Stimulated activated naive B cell treated with anti-CD40 and anti-IgM and Interleukin-4, amounts not matched to agents 10 μg/mL and 1 μg/mL and 100 μg/mL, for 72 hours (primary cell): ENCODE measurements around the gene HNRNPLL.
A peak's percentile ranks its signal among the peaks of the same experiment; 100 is the strongest.

ENCODE experiments used
- ATAC-seq, 2 donors: fragments of 150-1000 bp; cut with Tn5 transposase; replicated peaks; 2 replicates each; pipeline ENCODE4 v1.10.0; 2021; ENCODE audit warnings: moderate library complexity in 1 of 2
- DNase-seq: peaks from one replicate; pipeline ENCODE4 v3.0.0; 2021
- H3K27ac Mint-ChIP-seq: one replicate; pipeline ENCODE4 v1.8.0; 2022; ENCODE audit warnings: mild to moderate bottlenecking, mixed read lengths
- H3K27me3 Mint-ChIP-seq, 2 donors: one replicate each; pipeline ENCODE4 v1.8.0; 2022; ENCODE audit warnings: mixed read lengths in 2 of 2
- H3K36me3 Mint-ChIP-seq, 2 donors: one replicate each; pipeline ENCODE4 v1.8.0; 2022; ENCODE audit warnings: mixed read lengths in 2 of 2, mild to moderate bottlenecking in 1 of 2
- H3K4me1 Mint-ChIP-seq, 2 donors: one replicate each; pipeline ENCODE4 v1.8.0; 2022; ENCODE audit warnings: mixed read lengths in 2 of 2, mild to moderate bottlenecking in 1 of 2
- H3K4me3 Mint-ChIP-seq, 2 donors: one replicate each; pipeline ENCODE4 v1.8.0; 2022; ENCODE audit warnings: mild to moderate bottlenecking in 2 of 2, mixed read lengths in 2 of 2, moderate library complexity in 1 of 2
- H3K9me3 Mint-ChIP-seq, 2 donors: one replicate each; pipeline ENCODE4 v1.8.0; 2022; ENCODE audit warnings: mixed read lengths in 2 of 2, mild to moderate bottlenecking in 1 of 2

HNRNPLL gene

GRCh38 chr2:38565333-38565732 is 37.4 kb downstream of the HNRNPLL start:
- H3K27ac Mint-ChIP-seq, result no peak overlapping the region
- no peaks in the 10 kb centered on the region for H3K4me1 Mint-ChIP-seq
- no peak overlapping the region for H3K4me3 Mint-ChIP-seq
- no peaks in the 10 kb centered on the region for H3K9me3 Mint-ChIP-seq
- ATAC-seq (no peak), DNase-seq (no peak)
- H3K36me3 Mint-ChIP-seq, result peaks cover 11 to 13% of the 10 kb centered on the region in 2 donors
- no peaks in the 10 kb centered on the region for H3K27me3 Mint-ChIP-seq

- ATAC-seq (no peak), DNase-seq (no peak)
- Mint-ChIP-seq H3K27ac (no peak overlapping the region), H3K9me3 (no peaks in the 10 kb centered on the region), H3K4me3 (no peak overlapping the region), H3K36me3 (peaks cover 12 to 13% of the 10 kb centered on the region in 2 donors), H3K4me1 (peaks cover 2 to 5% of the 10 kb centered on the region in 2 donors), H3K27me3 (no peaks in the 10 kb centered on the region)
Observed at GRCh38 chr2:38561691-38562090, 41.0 kb downstream of the HNRNPLL start.

- peaks cover 2 to 5% of the 10 kb centered on the region in 2 donors for H3K4me1 Mint-ChIP-seq
- no peak overlapping the region for H3K4me3 Mint-ChIP-seq
- DNase-seq, result no peak
- peak in 1 of 2 donors; percentile 62 for ATAC-seq
- H3K9me3 Mint-ChIP-seq, result no peaks in the 10 kb centered on the region
- H3K27me3 Mint-ChIP-seq, result peaks cover under 1 to 11% of the 10 kb centered on the region in 2 donors
- H3K36me3 Mint-ChIP-seq, result peaks cover 8 to 9% of the 10 kb centered on the region in 2 donors
- H3K27ac Mint-ChIP-seq, result no peak overlapping the region
Observed at GRCh38 chr2:38560092-38560491, 42.6 kb downstream of the HNRNPLL start.

- peaks cover 8 to 9% of the 10 kb centered on the region in 2 donors for H3K36me3 Mint-ChIP-seq
- peaks cover 4 to 19% of the 10 kb centered on the region in 2 donors for H3K27me3 Mint-ChIP-seq
- ATAC-seq, result no peak
- H3K27ac Mint-ChIP-seq, result no peak overlapping the region
- no peak overlapping the region for H3K4me3 Mint-ChIP-seq
- H3K9me3 Mint-ChIP-seq, result no peaks in the 10 kb centered on the region
- peaks cover 2 to 5% of the 10 kb centered on the region in 2 donors for H3K4me1 Mint-ChIP-seq
- DNase-seq, result no peak
Observed at GRCh38 chr2:38557981-38558380, 44.7 kb downstream of the HNRNPLL start.

DNA sequence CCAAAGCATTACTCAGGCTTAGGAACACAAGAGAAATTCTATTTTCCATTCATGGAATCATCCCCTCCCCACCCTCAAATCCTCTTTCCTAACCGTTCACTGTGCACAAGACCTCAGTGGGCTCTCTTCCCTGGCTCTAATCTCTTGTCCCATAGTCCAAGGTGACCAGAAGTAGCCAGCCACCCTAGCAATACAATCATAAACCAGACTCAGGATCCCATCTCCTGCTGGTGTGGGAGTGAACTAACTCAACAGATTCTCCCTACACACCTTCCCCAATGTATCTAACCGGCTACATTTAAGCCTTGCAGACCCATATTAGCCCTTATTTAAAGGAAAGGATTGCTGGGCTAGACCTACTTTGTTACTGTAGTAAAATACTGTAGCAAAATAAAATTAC is 45.5 kb downstream of the HNRNPLL start:
- H3K4me3 Mint-ChIP-seq, result no peak overlapping the region
- DNase-seq (no peak), ATAC-seq (no peak)
- H3K4me1 Mint-ChIP-seq, result peaks cover 4 to 5% of the 10 kb centered on the region in 2 donors
- no peaks in the 10 kb centered on the region for H3K9me3 Mint-ChIP-seq
- peaks cover 11 to 26% of the 10 kb centered on the region in 2 donors for H3K27me3 Mint-ChIP-seq
- no peak overlapping the region for H3K27ac Mint-ChIP-seq
- H3K36me3 Mint-ChIP-seq, result peaks cover 6 to 9% of the 10 kb centered on the region in 2 donors

DNA sequence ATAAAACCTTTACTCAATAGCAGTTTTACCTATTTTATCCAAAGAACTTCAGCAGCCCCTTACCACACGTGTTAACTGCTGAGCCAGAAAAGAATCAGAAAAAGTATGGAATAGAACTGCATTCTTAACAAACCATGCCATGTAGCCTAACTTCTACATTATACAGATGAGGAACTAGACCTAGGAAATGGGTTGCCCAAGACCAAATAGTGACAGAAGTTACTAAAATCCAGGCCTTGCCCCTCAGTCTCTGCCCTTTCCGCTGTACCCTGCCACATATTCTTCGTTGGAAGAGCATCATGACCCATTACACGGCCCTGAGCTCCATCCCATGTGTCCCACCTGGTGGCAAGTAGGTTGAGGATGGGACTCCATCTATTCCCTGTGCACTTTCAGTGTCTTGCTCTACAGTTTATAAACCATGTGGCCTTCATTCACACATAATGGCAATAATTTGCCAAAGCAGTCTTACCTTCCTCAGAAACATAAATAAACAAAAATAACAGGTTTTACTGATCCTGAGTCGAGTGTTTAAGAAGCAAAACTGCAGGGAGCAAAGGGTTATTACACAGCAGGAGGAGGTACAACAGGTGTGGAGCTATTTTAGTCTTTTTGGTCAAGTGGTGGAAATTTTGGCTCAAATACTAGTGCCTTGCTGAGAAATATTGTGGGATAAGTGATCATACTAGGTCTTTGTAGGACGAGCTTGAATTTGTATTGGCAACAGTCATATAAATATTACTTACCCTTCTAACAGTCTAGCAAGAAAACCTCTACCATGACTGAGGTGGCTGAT is 46.5 kb downstream of the HNRNPLL start:
- H3K27me3 Mint-ChIP-seq, result peaks cover 12 to 32% of the 10 kb centered on the region in 2 donors
- ATAC-seq (no peak), DNase-seq (no peak)
- H3K36me3 Mint-ChIP-seq, result peaks cover 4% of the 10 kb centered on the region in 2 donors
- H3K4me1 Mint-ChIP-seq, result peaks cover 4 to 5% of the 10 kb centered on the region in 2 donors
- H3K9me3 Mint-ChIP-seq, result no peaks in the 10 kb centered on the region
- H3K4me3 Mint-ChIP-seq, result no peak overlapping the region
- H3K27ac Mint-ChIP-seq, result no peak overlapping the region

GRCh38 chr2:38554973-38555595 is 47.6 kb downstream of the HNRNPLL start:
- Mint-ChIP-seq H3K27ac (no peak overlapping the region), H3K27me3 (peaks cover 16 to 40% of the 10 kb centered on the region in 2 donors), H3K9me3 (no peaks in the 10 kb centered on the region), H3K36me3 (peaks cover under 1% of the 10 kb centered on the region in 2 donors), H3K4me3 (no peak overlapping the region), H3K4me1 (peaks cover 2 to 5% of the 10 kb centered on the region in 2 donors)
- DNase-seq (no peak), ATAC-seq (no peak)

DNA sequence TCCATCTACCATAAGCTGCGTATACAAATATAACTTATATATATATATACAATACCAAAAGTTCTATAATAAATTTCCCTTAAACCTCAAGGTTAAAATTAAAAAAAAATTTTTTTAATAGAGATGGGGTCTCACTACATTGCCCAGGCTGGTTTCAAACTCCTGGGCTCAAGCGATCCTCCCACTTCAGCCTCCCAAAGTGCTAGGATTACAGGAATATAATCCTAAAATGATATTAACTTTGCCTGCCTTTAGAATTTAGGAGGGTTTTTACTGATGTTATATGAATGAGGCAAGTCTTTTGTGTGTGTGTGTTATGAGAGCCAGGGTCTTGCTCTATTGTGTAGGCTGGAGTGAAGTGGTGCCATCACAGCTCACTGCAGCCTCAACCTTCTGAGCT is 49.2 kb downstream of the HNRNPLL start:
- H3K9me3 Mint-ChIP-seq, result no peaks in the 10 kb centered on the region
- H3K36me3 Mint-ChIP-seq, result no peaks in the 10 kb centered on the region
- peaks cover 16 to 52% of the 10 kb centered on the region in 2 donors for H3K27me3 Mint-ChIP-seq
- ATAC-seq (no peak), DNase-seq (no peak)
- H3K4me1 Mint-ChIP-seq, result peaks cover 2 to 10% of the 10 kb centered on the region in 2 donors
- H3K4me3 Mint-ChIP-seq, result no peak overlapping the region
- no peak overlapping the region for H3K27ac Mint-ChIP-seq

GRCh38 chr2:38552259-38552658 is 50.5 kb downstream of the HNRNPLL start:
- no peak for DNase-seq
- Mint-ChIP-seq H3K4me3 (no peak overlapping the region), H3K4me1 (peaks cover 2 to 5% of the 10 kb centered on the region in 2 donors), H3K27ac (no peak overlapping the region), H3K27me3 (peaks cover 16 to 52% of the 10 kb centered on the region in 2 donors), H3K36me3 (no peaks in the 10 kb centered on the region), H3K9me3 (no peaks in the 10 kb centered on the region)
- no peak for ATAC-seq

DNA sequence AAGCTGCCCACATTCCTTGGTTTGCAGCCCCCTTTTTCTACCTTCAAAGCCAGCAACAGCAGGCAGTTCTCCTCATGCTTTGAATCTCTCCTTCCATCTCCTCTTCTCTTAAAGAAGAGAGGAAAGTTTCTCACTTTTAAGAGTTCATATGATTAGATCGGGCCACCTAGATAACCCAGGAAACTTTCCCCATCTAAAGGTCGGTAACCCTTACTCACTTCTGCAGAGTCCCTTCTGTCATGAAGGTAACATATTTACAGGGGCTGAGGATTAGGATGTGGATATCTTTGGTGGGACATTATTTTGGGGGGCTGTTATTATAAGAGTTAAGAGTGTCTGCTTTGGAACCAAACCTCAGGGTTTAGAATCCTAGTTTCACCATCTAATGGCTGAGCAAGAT is 51.0 kb downstream of the HNRNPLL start:
- Mint-ChIP-seq H3K36me3 (no peaks in the 10 kb centered on the region), H3K27me3 (peaks cover 16 to 52% of the 10 kb centered on the region in 2 donors), H3K4me1 (peaks cover 3 to 5% of the 10 kb centered on the region in 2 donors), H3K27ac (no peak overlapping the region), H3K4me3 (no peak overlapping the region), H3K9me3 (no peaks in the 10 kb centered on the region)
- ATAC-seq, result peak in 1 of 2 donors; percentile 36
- no peak for DNase-seq

DNA sequence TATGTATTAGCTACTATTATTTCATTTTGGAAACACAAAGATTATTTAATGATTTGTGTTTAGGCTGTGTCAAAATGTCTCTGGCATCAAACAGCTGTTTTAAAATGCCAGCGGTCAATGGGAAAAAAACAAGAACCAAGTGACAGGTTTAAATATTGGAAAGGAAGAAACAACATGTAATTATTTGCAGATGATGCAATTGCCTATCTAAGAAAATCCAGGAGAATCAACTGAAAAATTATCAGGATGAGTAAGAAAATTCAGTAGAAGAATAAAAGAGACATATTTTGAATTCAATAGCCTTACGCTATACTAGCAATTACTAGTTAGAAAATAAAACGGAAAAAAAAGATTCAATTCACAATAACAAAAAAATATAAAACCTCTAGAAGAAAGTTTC is 51.6 kb downstream of the HNRNPLL start:
- no peak for ATAC-seq

GRCh38 chr2:38549851-38550250 is 52.9 kb downstream of the HNRNPLL start:
- Mint-ChIP-seq H3K36me3 (no peaks in the 10 kb centered on the region), H3K4me1 (peaks cover 4 to 5% of the 10 kb centered on the region in 2 donors), H3K27me3 (peaks cover 13 to 42% of the 10 kb centered on the region in 2 donors), H3K9me3 (no peaks in the 10 kb centered on the region), H3K4me3 (no peak overlapping the region), H3K27ac (no peak overlapping the region)
- DNase-seq (no peak), ATAC-seq (no peak)

More for the DNA sequence above, 51.6 kb downstream of the HNRNPLL start:
- Mint-ChIP-seq H3K27ac (no peak overlapping the region), H3K36me3 (no peaks in the 10 kb centered on the region), H3K9me3 (no peaks in the 10 kb centered on the region), H3K4me3 (no peak overlapping the region), H3K27me3 (peaks cover 16 to 48% of the 10 kb centered on the region in 2 donors), H3K4me1 (peaks cover 4 to 5% of the 10 kb centered on the region in 2 donors)
- DNase-seq, result no peak

DNA sequence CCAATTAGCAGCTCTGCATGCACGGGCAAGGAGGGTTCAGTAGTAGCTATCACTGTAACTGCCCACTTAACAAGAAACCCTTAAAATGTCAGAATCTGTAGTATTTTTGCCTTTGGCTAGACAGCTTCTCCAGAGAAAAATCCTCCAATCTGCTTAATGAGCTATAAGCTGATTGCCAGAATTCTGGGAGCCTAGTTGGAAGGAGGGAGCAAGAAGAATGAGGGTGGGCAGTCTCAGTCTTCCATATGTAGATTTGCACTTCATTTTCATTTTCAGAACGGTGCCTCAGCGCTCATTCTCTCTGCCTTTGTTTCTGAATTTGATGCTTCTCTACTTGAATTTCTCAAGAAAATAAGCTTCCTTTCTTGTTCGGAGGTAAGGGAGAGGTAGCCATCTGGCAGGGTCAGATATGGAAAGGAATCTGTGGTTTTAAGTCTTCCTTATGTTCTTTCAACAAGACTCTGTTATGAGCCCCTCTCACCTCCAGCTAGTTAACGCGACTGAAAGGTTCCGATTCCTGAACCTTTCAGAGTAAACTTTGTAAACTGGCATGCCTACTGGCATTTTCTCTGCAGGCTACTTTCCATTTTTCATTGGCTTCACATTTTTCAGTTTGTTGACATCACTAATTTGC is 53.5 kb downstream of the HNRNPLL start:
- H3K36me3 Mint-ChIP-seq, result no peaks in the 10 kb centered on the region
- ATAC-seq (no peak), DNase-seq (no peak)
- H3K4me3 Mint-ChIP-seq, result no peak overlapping the region
- H3K27ac Mint-ChIP-seq, result no peak overlapping the region
- H3K4me1 Mint-ChIP-seq, result peaks cover 4 to 5% of the 10 kb centered on the region in 2 donors
- H3K27me3 Mint-ChIP-seq, result peaks cover 12 to 49% of the 10 kb centered on the region in 2 donors
- no peaks in the 10 kb centered on the region for H3K9me3 Mint-ChIP-seq

GRCh38 chr2:38547791-38548190 is 54.9 kb downstream of the HNRNPLL start:
- DNase-seq (no peak), ATAC-seq (no peak)
- Mint-ChIP-seq H3K27ac (no peak overlapping the region), H3K9me3 (no peaks in the 10 kb centered on the region), H3K4me1 (peaks cover 6 to 8% of the 10 kb centered on the region in 2 donors), H3K36me3 (no peaks in the 10 kb centered on the region), H3K27me3 (peaks cover 15 to 46% of the 10 kb centered on the region in 2 donors), H3K4me3 (no peak overlapping the region)
